Stimulated activated CD8-positive, alpha-beta memory T cell treated with anti-CD3 and anti-CD28 coated beads, Interleukin-4, amount 100 ng/mL, for 1 hour (primary cell): ENCODE data around the gene RPF1.
"Not testable (repeated sequence)": the region's sequence is repeated elsewhere in the genome, so short reads cannot be mapped to it uniquely, and the experiment has no call there.

Experiments
- DNase-seq, 2 donors: peaks; one replicate each; pipeline ENCODE4 v3.0.0-alpha.2; 2020; ENCODE audit warnings: low read depth in 2 of 2, low spot score in 1 of 2

The RPF1 gene

GRCh38 chr1:84478876-84479868 lies at the start of gene RPF1:
TSS of gene RPF1 (plus strand) at chr1:84479266. CDS start at chr1:84479282, 16 bp downstream.
- peak; percentile 61 to 63 for DNase-seq

- DNase-seq, result no peak
These were observed 48.5 kb upstream of the RPF1 start for GRCh38 chr1:84430546-84430945.

GRCh38 chr1:84433258-84434080 lies 45.6 kb upstream of the RPF1 start:
- no peak for DNase-seq

GRCh38 chr1:84434081-84434769 lies 44.8 kb upstream of the RPF1 start:
- no peak for DNase-seq

- DNase-seq, result no peak
These were observed 44.1 kb upstream of the RPF1 start for GRCh38 chr1:84434801-84435549.

- no peak for DNase-seq
These were observed 42.0 kb upstream of the RPF1 start for GRCh38 chr1:84436876-84437655.

GRCh38 chr1:84442256-84442655 lies 36.8 kb upstream of the RPF1 start:
- DNase-seq, result no peak

GRCh38 chr1:84442747-84443646 lies 36.1 kb upstream of the RPF1 start:
- DNase-seq, result not testable (repeated sequence)

GRCh38 chr1:84448704-84449103 lies 30.4 kb upstream of the RPF1 start:
- DNase-seq, result not testable (repeated sequence)

GRCh38 chr1:84450910-84451309 lies 28.2 kb upstream of the RPF1 start:
- DNase-seq, result no peak

GRCh38 chr1:84452436-84452835 lies 26.6 kb upstream of the RPF1 start:
- DNase-seq, result no peak

GRCh38 chr1:84462118-84462517 lies 16.9 kb upstream of the RPF1 start:
- DNase-seq, result no peak

- DNase-seq, result no peak
These were observed 11.8 kb upstream of the RPF1 start for GRCh38 chr1:84467298-84467697.

GRCh38 chr1:84476225-84476624 lies 2.8 kb upstream of the RPF1 start:
- DNase-seq, result no peak

- no peak for DNase-seq
These were observed 932 bp downstream of the RPF1 start for GRCh38 chr1:84479998-84480397.

- DNase-seq, result no peak
These were observed 1.6 kb downstream of the RPF1 start for GRCh38 chr1:84480650-84481049.

GRCh38 chr1:84481317-84481716 lies 2.3 kb downstream of the RPF1 start:
- no peak for DNase-seq

- no peak for DNase-seq
These were observed 9.0 kb downstream of the RPF1 start for GRCh38 chr1:84488107-84488506.

GRCh38 chr1:84489766-84490165 lies 10.7 kb downstream of the RPF1 start:
- DNase-seq, result no peak
